GM19238 (cell line): ENCODE data around the gene COL4A3.
"Not testable (repeated sequence)": the region's sequence is repeated elsewhere in the genome, so short reads cannot be mapped to it uniquely, and the experiment has no call there.

Experiments used
- DNase-seq: peaks from one replicate; pipeline ENCODE4 v3.0.0; 2011; ENCODE audit warnings: low spot score; ENCODE audit not compliant: insufficient read length

Gene COL4A3

GRCh38 chr2:227206406-227206805 lies 42.0 kb downstream of the COL4A3 start:
- no peak for DNase-seq

- DNase-seq, result no peak
These were observed 43.1 kb downstream of the COL4A3 start for GRCh38 chr2:227207573-227207972.

DNA sequence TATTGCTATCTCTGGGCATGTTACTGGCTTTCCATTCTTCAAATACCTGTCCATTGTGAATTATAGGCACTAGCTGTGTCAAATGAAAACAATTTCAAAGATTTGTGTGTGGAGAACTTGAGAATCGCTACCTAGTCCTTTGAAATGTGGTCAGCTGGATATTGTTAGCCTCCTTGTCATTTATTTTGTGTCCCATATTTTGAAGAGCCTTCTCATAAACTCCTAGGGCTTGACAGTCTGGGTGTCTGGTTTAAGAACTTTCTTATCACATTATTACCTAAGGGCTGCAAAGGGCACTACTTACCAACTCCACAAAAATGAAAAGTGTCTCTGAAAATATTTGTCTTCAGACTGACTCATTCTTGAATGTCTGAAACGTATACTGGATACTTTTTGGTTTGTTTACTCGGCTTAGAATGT lies 50.2 kb downstream of the COL4A3 start:
- DNase-seq, result no peak

DNA sequence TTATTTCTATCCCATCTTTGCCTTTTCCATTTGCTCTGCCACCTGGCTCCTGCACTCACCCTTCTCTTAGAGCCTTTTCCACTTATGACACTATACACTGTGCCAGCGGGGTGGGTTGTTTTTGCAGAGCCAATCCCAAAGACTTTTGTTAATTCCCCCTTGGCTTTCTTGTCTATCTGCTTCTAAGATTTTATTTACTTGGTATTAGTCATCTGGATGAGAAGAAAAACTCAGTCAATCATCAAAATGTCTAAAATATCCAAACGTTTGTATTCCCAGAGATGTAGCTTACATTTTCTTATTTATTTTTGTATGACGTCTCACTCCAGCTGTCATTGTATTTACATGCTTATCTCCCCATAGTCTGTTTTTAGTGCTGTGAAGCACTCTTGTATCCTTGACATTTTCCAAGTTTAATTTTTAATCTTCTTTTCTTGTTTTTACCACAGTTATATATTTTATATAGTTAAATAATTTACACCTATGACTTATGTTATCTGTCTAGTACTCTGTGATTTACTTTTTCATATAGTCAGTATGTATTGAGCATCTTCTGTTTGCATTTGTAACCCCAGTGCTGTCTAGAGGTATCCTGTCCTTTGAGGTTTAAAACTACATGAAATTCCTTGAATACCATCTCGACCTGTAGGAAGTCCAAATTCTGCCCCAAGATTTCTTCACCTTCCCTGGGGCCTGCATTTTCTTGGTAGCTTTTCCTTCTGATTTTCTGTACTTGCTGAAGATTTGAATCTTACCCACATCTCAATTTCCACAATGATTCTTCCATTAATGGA lies 55.1 kb downstream of the COL4A3 start:
- no peak for DNase-seq

DNA sequence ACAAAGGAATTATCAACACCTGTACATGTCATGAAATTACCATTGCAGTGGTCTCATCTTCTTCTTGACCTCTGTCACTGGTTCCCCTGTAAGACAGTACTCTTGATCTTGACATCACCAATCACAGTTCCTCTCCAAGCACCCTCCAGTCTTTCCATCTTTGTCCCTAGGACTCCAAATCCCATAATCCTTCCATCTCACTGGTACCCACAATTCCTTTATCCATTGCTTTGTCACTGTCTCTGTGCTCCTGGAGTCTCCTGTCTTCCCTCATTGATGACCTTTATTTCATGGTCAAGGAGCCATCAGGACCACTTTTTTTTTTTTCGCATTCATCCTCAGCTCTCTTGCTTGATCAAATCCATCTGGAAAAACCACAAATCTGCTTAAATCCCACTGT lies 56.7 kb downstream of the COL4A3 start:
- no peak for DNase-seq

GRCh38 chr2:227222292-227222691 lies 57.9 kb downstream of the COL4A3 start:
- DNase-seq, result no peak

GRCh38 chr2:227225641-227226040 lies 61.2 kb downstream of the COL4A3 start:
- not testable (repeated sequence) for DNase-seq

DNA sequence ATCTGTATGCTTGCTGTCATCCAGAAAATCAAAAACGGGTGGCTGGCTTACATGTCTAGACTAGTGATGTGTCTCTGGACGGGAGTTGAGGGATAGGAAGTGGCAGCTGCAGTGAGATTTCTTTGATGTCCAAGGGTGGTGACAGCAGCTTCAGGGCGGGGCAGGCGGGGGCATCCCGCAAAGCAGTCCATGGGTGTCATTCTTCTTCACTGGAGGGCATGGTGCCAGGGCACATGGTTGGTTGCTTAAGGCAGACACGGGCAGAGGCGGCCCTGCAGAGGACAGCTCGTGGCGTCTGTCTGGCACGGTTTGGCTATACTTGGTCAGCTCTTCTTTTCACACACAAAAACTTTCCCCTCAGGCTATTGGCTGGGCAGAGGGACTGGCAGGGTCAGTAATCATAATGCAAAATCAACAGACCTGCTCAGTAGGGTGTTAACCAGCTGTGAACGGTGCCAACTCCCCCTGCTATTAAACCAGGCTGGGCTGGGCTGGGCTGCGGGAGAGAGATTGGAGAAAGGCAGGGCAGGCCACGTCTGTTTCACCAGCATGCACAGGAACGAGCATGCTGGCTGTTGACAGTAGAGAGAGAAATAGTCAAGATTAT lies 63.7 kb downstream of the COL4A3 start:
- no peak for DNase-seq

GRCh38 chr2:227230151-227230550 lies 65.7 kb downstream of the COL4A3 start:
- DNase-seq, result no peak

DNA sequence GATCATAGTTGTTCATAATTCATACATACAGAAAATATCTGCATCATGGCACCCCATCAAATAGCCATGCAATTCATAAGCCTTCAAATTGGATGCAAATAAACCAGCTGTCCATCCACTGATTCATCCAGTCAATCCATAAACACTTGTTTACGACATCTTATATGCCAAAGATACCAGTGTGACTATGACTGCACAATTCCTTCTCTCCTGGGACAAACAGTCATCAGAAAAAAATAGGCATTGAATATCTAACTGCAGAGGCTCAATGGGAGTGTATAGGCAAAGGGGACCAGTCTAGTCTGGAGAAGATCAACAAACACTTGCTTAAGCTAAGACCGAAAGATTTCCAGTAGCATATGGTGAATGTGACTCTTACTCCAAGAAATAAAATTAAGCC lies 70.0 kb downstream of the COL4A3 start:
- no peak for DNase-seq

DNA sequence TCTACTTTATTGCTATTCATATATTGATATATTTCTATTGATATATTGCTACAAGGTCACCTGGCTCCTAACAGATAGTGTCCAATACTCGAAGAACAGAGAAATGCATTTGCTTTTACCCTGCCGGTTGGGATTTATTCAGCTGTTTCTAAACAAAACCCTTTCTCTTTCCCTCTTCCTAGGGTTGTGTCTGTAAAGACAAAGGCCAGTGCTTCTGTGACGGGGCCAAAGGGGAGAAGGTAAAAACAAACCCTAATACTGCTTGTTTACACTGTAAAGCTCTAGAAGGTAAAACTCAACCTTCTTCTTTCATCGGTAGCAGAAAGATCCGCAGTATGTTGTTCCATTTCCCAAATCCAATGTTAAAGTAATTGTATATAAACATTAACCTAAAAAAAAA lies 73.4 kb downstream of the COL4A3 start:
- DNase-seq, result no peak

GRCh38 chr2:227238238-227239237 lies 74.1 kb downstream of the COL4A3 start:
- peak; percentile 25 for DNase-seq

GRCh38 chr2:227241005-227241404 lies 76.6 kb downstream of the COL4A3 start:
- no peak for DNase-seq

- DNase-seq, result no peak
These were observed 84.5 kb downstream of the COL4A3 start for GRCh38 chr2:227248876-227249275.

DNA sequence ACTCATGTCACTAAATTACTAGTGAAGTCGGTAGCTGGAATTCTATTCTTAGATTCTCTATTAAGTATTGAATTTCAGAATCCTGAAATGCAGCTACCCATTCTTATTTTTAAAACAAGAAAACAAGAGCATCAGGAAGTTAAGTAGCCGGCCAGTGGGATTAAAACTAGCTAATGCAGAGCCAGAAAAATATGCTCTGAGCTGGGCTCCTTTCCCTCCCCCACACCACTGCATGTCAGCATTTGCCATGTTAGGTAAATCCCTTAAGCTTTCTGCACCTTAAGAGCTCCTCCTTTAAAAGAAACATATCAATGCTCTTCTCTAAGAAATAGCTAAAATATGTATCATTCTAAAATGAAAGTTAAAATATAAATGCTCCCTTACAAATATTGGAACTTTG lies 88.4 kb downstream of the COL4A3 start:
- no peak for DNase-seq

GRCh38 chr2:227256605-227257004 lies 92.2 kb downstream of the COL4A3 start:
- DNase-seq, result no peak

- no peak for DNase-seq
These were observed 93.4 kb downstream of the COL4A3 start for GRCh38 chr2:227257820-227258219.

GRCh38 chr2:227260041-227260440 lies 95.6 kb downstream of the COL4A3 start:
- no peak for DNase-seq

- DNase-seq, result no peak
These were observed 103.1 kb downstream of the COL4A3 start for GRCh38 chr2:227267410-227268115.

GRCh38 chr2:227280895-227281294 lies 116.5 kb downstream of the COL4A3 start:
- no peak for DNase-seq

DNA sequence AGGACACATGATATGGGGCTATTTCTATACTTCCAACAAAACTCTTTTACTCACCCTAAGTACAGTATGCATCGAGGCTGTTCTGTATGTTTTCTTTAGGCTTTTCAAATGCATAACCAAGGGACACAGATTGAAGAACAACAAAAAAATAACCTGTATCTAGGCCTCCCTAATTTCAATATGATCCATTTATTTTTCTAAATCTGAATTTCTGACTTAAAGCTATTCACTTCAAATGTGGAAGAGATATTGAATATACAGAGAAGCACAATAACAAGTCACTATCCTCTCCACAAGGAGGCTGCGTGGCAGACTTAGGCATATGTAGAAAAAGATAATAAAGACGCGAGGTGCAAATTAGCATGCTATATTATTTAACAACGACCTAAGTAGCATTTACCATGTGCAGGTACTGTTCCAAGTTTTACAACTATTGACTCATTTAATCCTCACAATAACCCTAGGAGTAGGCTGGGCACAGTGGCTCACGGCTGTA lies 121.4 kb downstream of the COL4A3 start:
- no peak for DNase-seq
